HG02759 (cell line): Measurements from ENCODE around the gene SEPTIN2.
"Not testable (repeated sequence)": the region's sequence is repeated elsewhere in the genome, so short reads cannot be mapped to it uniquely, and the experiment has no call there.

Experiments
- ATAC-seq: cut with Tn5 transposase; IDR thresholded peaks from one replicate; pipeline ENCODE4 v1.9.1; 2021; ENCODE audit warnings: mild to moderate bottlenecking, moderate library complexity; ENCODE audit not compliant: unreplicated experiment

Gene SEPTIN2

GRCh38 chr2:241313543-241314095 lies 2.1 kb upstream of the SEPTIN2 start:
- no peak for ATAC-seq

- ATAC-seq = no peak
Observed at GRCh38 chr2:241314226-241315092, 1.3 kb upstream of the SEPTIN2 start.

GRCh38 chr2:241315093-241315878 lies 439 bp upstream of the SEPTIN2 start, which contains the start of gene HDLBP:
Gene HDLBP, minus strand, starts transcription at chr2:241315672. Its CDS starts 48,803 bp downstream, at chr2:241266869.
- peak; percentile 75 for ATAC-seq

- ATAC-seq = no peak
Observed at GRCh38 chr2:241316825-241317224, 1.1 kb downstream of the SEPTIN2 start.

GRCh38 chr2:241317391-241317790 lies 1.7 kb downstream of the SEPTIN2 start:
- no peak for ATAC-seq

- ATAC-seq = not testable (repeated sequence)
Observed at GRCh38 chr2:241318830-241319229, 3.1 kb downstream of the SEPTIN2 start.

- ATAC-seq = no peak
Observed at GRCh38 chr2:241320394-241320793, 4.7 kb downstream of the SEPTIN2 start.

GRCh38 chr2:241321033-241321432 lies 5.3 kb downstream of the SEPTIN2 start:
- no peak for ATAC-seq

- no peak for ATAC-seq
Observed at GRCh38 chr2:241321886-241322285, 6.2 kb downstream of the SEPTIN2 start.

- ATAC-seq = no peak
Observed at GRCh38 chr2:241323778-241324177, 8.1 kb downstream of the SEPTIN2 start.

- no peak for ATAC-seq
Observed at GRCh38 chr2:241324775-241325174, 9.1 kb downstream of the SEPTIN2 start.

GRCh38 chr2:241325257-241325656 lies 9.5 kb downstream of the SEPTIN2 start:
- no peak for ATAC-seq

- ATAC-seq = no peak
Observed at GRCh38 chr2:241329669-241330615, 14.2 kb downstream of the SEPTIN2 start.

GRCh38 chr2:241330616-241330981 lies 14.9 kb downstream of the SEPTIN2 start:
- no peak for ATAC-seq

- ATAC-seq = no peak
Observed at GRCh38 chr2:241334813-241335212, 19.1 kb downstream of the SEPTIN2 start.

- no peak for ATAC-seq
Observed at GRCh38 chr2:241339839-241340630, 24.3 kb downstream of the SEPTIN2 start.

- no peak for ATAC-seq
Observed at GRCh38 chr2:241340631-241341163, 25.0 kb downstream of the SEPTIN2 start.

GRCh38 chr2:241344925-241345651 lies 29.4 kb downstream of the SEPTIN2 start:
- ATAC-seq = no peak

GRCh38 chr2:241349941-241350340 lies 34.2 kb downstream of the SEPTIN2 start:
- no peak for ATAC-seq
